Left ventricle myocardium superior (tissue), 1 donor: Measurements from ENCODE around the gene SLC39A8. TPM values are rescaled to one million over a fixed set of nuclear protein-coding genes. Genes with fewer than 3 reads are reported as not detected.

ENCODE experiments used
- ATAC-seq: fragments of 200-7000 bp; cut with Tn5 transposase; one replicate; pipeline ENCODE4 v1.9.1; 2020; ENCODE audit warnings: mild to moderate bottlenecking, moderate library complexity
- DNase-seq: peaks from one replicate; pipeline ENCODE4 v3.0.0-alpha.2; 2020
- intact Hi-C: fragments of 100-400 bp; cut with micrococcal nuclease; formaldehyde crosslinking; loops from one replicate; pipeline ENCODE4 v1.11.0; 2022
- total RNA-seq: library from RNA; stranded (reverse); fragmentation: NEBNext Ultra II Directional; extraction: Animal tissue kit (Norgen Biotek cat#: 25700); gene quantifications from one replicate; pipeline ENCODE4 v1.2.1, GENCODE V29; 2021
- donor health status: DM: no; HTN: yes; CAD: no; lungs with severe emphysema.

The SLC39A8 gene
- total RNA-seq, 1 donor from 2014 or later, result 5.0 TPM

- DNase-seq (no peak), ATAC-seq (no peak)
- intact Hi-C loops, result no loop called here
Observed at GRCh38 chr4:102343964-102344519, 1.2 kb downstream of the SLC39A8 start.

- DNase-seq (no peak), ATAC-seq (no peak)
- intact Hi-C loops, result no loop called here
Observed at GRCh38 chr4:102342404-102343074, 2.7 kb downstream of the SLC39A8 start.

- DNase-seq, result no peak
- ATAC-seq, result no peak
- intact Hi-C loops, result no loop called here
Observed at GRCh38 chr4:102341201-102341600, 4.1 kb downstream of the SLC39A8 start.

- intact Hi-C loops, result no loop called here
- DNase-seq (no peak), ATAC-seq (no peak)
Observed at GRCh38 chr4:102339018-102339417, 6.3 kb downstream of the SLC39A8 start.

DNA sequence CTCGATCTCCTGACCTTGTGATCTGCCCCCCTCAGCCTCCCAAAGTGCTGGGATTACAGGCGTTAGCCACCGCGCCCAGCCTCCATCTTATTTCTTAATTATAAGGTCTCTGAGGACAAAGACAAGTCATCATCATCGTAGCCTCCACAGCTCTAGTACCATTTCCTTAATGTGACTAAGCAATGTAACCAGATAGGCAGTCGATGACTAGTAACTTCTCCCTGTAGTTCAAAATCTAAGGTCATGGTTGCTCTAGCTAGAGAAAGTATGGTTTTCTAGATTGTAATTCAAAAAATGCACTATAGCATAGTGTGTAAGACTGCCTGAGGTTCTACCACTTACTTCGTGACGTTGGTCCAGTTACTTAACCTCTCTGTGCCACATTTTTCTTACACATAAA lies 6.9 kb downstream of the SLC39A8 start:
- ATAC-seq (no peak), DNase-seq (no peak)
- intact Hi-C loops, result no loop called here

DNA sequence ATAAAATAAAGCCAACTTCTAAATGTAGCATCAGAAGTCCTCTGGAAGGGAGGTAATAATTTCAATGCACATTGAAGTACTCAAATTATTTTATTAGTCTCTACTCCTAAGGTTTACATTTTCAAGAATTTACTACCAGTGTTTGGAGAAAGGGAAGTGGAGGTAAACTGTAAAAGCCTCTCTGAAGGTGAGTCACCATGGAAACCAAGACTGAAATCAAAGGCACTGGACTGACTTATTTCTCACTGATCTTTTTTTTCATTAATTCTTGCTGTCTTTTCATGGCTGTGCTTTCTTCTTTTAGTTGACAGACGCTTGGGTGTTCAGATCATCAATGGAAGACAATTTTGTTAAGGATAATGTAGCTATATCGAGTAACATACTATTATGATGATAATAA lies 9.7 kb downstream of the SLC39A8 start:
- no peak for ATAC-seq
- intact Hi-C loops, result no loop called here

DNA sequence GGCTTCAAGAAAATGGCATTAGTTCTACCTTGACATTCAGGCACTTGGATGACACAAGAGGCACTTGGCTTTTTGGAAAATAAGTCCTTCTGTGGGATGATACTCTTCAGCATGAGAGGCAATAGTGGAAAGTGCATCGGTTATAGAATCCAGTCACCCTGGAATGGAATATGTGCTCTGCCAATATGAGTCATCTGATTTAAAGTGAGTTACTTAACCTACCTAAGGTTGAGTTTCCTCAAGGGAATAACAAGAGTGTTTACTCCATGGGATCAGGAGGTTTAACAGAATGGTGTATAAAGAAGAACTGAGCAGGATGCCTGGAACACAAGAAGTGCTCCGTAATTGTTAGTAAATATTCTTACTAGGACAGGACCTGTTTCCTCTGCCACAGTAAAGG lies 10.7 kb downstream of the SLC39A8 start:
- ATAC-seq (no peak), DNase-seq (no peak)
- intact Hi-C loops, result no loop called here

More for the DNA sequence above, 9.7 kb downstream of the SLC39A8 start:
- no peak for DNase-seq

DNA sequence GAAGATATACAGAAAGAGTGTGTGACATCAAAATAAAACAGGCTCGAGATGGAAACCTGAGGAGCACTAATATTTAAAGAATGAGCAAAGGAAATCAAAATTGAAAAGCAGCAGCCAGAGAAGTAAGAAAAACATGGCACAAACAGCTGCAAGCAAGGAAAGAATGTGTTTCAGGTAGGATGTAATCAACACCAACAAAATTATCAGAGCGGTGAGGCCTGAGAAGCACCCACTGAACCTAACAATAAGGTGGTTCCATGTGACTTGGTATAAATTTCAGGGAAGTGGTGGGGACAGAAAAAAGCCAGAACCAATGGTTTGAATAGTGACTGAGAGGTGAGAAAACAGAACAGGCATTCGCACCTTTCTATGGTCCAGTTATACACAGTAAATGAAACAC lies 11.5 kb downstream of the SLC39A8 start:
- no peak for DNase-seq
- intact Hi-C loops, result no loop called here
- no peak for ATAC-seq

DNA sequence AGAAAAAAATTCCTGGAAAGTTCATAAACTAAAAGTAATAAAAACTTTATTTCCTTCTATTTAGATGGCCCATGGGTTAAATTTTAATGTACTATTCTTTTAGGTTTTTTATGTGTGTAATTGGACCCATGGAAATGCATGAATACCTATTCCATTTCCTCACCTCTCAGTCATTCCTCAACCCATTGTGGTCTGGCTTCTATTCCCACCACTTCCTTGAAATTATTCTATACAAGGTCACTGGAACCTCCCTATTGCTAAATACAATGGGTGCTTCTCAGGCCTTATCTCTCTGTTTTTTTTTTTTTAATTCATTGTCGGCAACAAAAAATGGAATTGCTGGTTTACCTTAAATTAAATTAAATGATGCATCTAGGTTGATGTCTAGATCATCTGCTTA lies 17.2 kb downstream of the SLC39A8 start:
- intact Hi-C loops, result no loop called here

DNA sequence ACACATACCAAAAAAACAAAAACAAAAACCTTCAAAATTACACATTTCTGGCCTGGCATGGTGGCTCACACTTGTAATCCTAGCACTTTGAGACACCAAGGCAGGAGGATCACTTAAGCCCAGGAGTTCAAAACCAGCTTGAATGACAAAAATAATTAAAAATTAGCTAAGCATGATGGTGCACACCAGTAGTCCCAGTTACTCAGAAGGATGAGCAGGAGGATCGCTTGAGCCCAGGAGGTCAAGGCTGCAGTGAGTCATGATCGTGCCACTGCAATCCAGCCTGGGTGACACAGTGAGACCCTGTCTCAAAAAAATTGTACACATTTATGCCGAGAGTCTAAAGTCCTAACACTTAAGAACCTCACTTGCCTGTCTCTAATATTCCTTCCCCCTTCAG lies 18.3 kb downstream of the SLC39A8 start:
- intact Hi-C loops, result no loop called here
- ATAC-seq (no peak), DNase-seq (no peak)

More for the DNA sequence above, 17.2 kb downstream of the SLC39A8 start:
- DNase-seq (no peak), ATAC-seq (no peak)

- ATAC-seq (no peak), DNase-seq (no peak)
- intact Hi-C loops, result no loop called here
Observed at GRCh38 chr4:102324730-102325129, 20.6 kb downstream of the SLC39A8 start.

DNA sequence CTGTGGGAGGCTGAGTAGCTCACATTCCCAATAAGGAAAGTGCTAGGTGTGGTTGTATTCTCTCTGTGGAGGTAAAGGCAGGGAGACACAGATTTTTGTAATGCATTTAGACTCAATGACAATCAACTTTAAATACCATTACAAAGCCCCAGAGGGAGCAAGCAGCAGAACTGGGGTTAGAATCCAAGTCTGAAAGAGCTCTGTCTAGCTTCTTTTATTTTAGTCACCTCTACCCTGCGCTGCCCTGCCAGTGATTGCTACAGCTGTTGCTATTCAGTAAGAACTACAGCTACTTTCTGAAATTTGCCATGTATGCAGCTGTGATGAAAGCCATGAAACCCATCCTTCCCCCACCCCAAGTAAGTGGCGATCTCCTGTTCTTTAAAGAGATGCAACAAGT lies 22.5 kb downstream of the SLC39A8 start:
- intact Hi-C loops, result no loop called here
- ATAC-seq (no peak), DNase-seq (no peak)

GRCh38 chr4:102321260-102321995 lies 23.9 kb downstream of the SLC39A8 start:
- intact Hi-C loops, result no loop called here
- no peak for DNase-seq
- ATAC-seq, result no peak

GRCh38 chr4:102319594-102319993 lies 25.7 kb downstream of the SLC39A8 start:
- DNase-seq, result no peak
- intact Hi-C loops, result no loop called here
- ATAC-seq, result no peak

DNA sequence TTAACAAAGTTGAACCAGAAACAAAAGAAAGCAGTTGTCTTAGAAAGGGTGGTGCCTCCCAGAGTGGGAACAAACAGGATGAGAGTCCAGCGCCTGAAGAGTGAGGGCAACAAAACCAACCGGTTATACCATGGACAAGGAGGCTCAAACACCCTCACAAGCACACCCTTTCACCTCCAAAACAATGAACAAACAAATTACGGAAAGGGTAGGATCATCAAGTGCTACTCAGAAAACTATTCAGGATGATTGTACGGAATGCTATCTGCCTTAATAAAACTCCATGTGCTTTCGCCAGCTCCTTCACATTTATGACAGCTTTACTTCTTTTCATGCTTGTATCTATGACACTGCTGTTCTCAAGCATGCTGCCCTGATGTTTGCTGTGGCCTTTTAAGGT lies 26.8 kb downstream of the SLC39A8 start:
- ATAC-seq, result no peak
- DNase-seq, result no peak

DNA sequence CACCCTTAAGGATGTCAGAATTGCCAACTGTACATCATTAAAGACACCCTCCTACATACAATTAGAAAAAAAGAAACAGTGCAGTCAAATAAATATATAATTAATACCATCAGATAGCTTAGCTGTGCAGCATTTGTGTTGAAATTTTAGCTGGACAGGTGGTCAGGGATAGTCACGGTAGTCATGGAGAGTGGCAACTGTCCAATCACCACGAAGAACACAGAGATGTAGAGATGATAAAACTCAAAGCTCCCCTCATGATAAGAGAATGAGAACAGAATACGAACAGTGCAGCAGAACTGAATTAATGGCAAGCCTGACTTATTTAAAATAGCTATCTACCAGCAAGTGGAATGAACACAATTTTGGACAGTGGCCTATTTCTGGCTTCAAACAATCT lies 27.2 kb downstream of the SLC39A8 start:
- intact Hi-C loops, result no loop called here
- ATAC-seq, result no peak
- no peak for DNase-seq

More for the DNA sequence above, 26.8 kb downstream of the SLC39A8 start:
- intact Hi-C loops, result no loop called here

DNA sequence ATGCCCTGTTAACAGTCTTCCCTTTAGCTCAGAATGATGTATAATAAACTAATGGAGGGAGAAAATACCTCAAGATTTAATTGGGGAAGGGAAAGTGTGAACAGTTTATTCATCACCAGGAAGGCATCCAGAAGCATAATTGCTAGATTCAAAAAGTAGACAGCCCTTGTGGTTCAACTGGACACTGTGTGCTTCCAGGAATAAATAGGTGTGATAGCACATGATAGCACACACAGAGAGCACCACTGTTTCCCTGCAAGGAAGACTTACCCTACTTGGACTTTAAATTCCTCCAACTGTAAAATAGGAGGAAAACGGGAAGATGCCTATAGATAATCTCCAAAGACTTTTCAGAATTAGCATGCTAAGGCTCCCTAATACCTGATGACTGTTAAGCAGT lies 27.8 kb downstream of the SLC39A8 start:
- no peak for ATAC-seq
- no peak for DNase-seq
- intact Hi-C loops, result no loop called here

DNA sequence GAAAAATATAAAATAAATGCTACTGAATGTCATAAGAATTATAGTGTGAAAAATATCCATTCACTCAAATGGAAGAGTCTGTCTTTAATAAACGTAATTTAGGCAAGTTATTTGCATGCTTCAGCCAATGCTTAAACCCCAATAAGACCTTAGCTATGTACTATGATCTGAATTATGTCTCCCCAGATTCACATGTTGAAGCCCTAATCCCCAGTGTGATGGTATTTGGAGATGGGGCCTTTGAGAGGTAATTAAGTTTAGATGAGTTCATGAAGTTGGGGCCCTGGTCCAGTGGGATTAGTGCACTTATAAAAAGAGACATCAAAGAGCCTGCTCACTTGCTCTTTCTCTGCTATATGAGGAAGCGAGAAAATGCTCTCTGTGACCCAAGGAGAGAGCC lies 28.7 kb downstream of the SLC39A8 start:
- intact Hi-C loops, result no loop called here
- no peak for ATAC-seq
- DNase-seq, result no peak

GRCh38 chr4:102315532-102315931 lies 29.8 kb downstream of the SLC39A8 start:
- DNase-seq (no peak), ATAC-seq (no peak)
- intact Hi-C loops, result no loop called here

- intact Hi-C loops, result no loop called here
- ATAC-seq (no peak), DNase-seq (no peak)
Observed at GRCh38 chr4:102312417-102312816, 32.9 kb downstream of the SLC39A8 start.

GRCh38 chr4:102311912-102312311 lies 33.4 kb downstream of the SLC39A8 start:
- intact Hi-C loops, result no loop called here
- ATAC-seq (no peak), DNase-seq (no peak)
